Progenitor cell of endocrine pancreas (in vitro differentiated cells): Measurements from ENCODE around the gene ABCA1. TPM values are rescaled to one million over a fixed set of nuclear protein-coding genes. Genes with fewer than 3 reads are reported as not detected.
A peak's percentile ranks its signal among the peaks of the same experiment; 100 is the strongest.
"Not testable (repeated sequence)": the region's sequence is repeated elsewhere in the genome, so short reads cannot be mapped to it uniquely, and the experiment has no call there.

Experiments used
- DNase-seq: peaks from one replicate; pipeline ENCODE4 v3.0.0; 2021; ENCODE audit warnings: low spot score; ENCODE audit not compliant: unreplicated experiment
- H3K27ac Mint-ChIP-seq: 2 replicates; pipeline ENCODE4 v1.8.0; 2021; ENCODE audit warnings: mild to moderate bottlenecking, moderate library complexity, mixed read lengths
- H3K27me3 Mint-ChIP-seq: 2 replicates; pipeline ENCODE4 v1.8.0; 2021; ENCODE audit warnings: mixed read lengths
- H3K36me3 Mint-ChIP-seq: 2 replicates; pipeline ENCODE4 v1.8.0; 2022; ENCODE audit warnings: mixed read lengths; ENCODE audit not compliant: insufficient read depth
- H3K4me1 Mint-ChIP-seq: 2 replicates; pipeline ENCODE4 v1.8.0; 2021; ENCODE audit warnings: low read depth, mixed read lengths
- H3K4me3 Mint-ChIP-seq: 2 replicates; pipeline ENCODE4 v1.8.0; 2021; ENCODE audit warnings: low read depth, mild to moderate bottlenecking, moderate library complexity, mixed read lengths
- H3K9me3 Mint-ChIP-seq: 2 replicates; pipeline ENCODE4 v1.8.0; 2021; ENCODE audit warnings: low read depth, mixed read lengths
- CTCF ChIP-seq: fragments of 200-600 bp; sonication (generic); IDR thresholded peaks from one replicate; pipeline ENCODE4 v1.5.0; 2021; ENCODE audit warnings: antibody characterized with exemption, mild to moderate bottlenecking; ENCODE audit not compliant: unreplicated experiment
- total RNA-seq: library from RNA; stranded (reverse); gene quantifications from 2 replicates; pipeline ENCODE4 v1.2.1, GENCODE V29; 2021

The ABCA1 gene
- total RNA-seq, 1 donor from 2014 or later: 41.1 TPM

GRCh38 chr9:104941597-104941996, 13.6 kb upstream of the ABCA1 start:
- TF ChIP-seq CTCF: no peak
- Mint-ChIP-seq H3K4me1 (no peaks in the 10 kb centered on the region), H3K36me3 (no peaks in the 10 kb centered on the region), H3K4me3 (no peak overlapping the region), H3K27me3 (no peaks in the 10 kb centered on the region), H3K27ac (peak overlapping the region; percentile 17), H3K9me3 (no peaks in the 10 kb centered on the region)
- no peak for DNase-seq

DNA sequence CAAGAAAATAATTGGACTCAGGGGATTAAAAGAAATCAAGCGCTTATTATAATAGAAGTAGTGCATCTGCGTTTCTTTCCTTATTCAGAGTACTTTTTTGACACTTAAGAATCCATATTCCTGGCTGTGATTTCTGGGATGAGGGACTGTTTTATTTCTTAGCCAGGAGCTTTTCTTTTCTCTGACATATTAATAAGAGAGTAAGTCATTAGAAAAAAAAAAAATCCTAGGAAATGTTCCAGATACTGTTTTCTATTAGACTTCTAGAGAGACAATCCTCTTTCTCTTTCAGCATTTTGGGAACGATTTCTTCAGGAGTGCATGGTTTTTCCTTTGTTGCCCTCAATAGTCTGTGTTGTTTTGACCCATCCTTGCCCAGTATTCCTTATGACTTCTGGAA, 8.3 kb upstream of the ABCA1 start:
- Mint-ChIP-seq H3K9me3 (no peaks in the 10 kb centered on the region), H3K27me3 (no peaks in the 10 kb centered on the region), H3K36me3 (no peaks in the 10 kb centered on the region), H3K4me3 (no peak overlapping the region), H3K4me1 (peaks cover 12% of the 10 kb centered on the region), H3K27ac (no peak overlapping the region)
- no peak for DNase-seq
- no peak for TF ChIP-seq CTCF

- H3K27ac Mint-ChIP-seq, H3K9me3 Mint-ChIP-seq, H3K36me3 Mint-ChIP-seq, H3K4me3 Mint-ChIP-seq, DNase-seq, H3K27me3 Mint-ChIP-seq: not testable (repeated sequence)
- peaks cover 12% of the 10 kb centered on the region for H3K4me1 Mint-ChIP-seq
These were observed 7.5 kb upstream of the ABCA1 start for GRCh38 chr9:104935501-104935810.

GRCh38 chr9:104934691-104935500, 6.9 kb upstream of the ABCA1 start:
- H3K36me3 Mint-ChIP-seq: no peaks in the 10 kb centered on the region
- H3K27ac Mint-ChIP-seq: no peak overlapping the region
- TF ChIP-seq CTCF: no peak
- no peak for DNase-seq
- H3K9me3 Mint-ChIP-seq: no peaks in the 10 kb centered on the region
- H3K4me1 Mint-ChIP-seq: peaks cover 12% of the 10 kb centered on the region
- H3K4me3 Mint-ChIP-seq: no peak overlapping the region
- H3K27me3 Mint-ChIP-seq: no peaks in the 10 kb centered on the region

DNA sequence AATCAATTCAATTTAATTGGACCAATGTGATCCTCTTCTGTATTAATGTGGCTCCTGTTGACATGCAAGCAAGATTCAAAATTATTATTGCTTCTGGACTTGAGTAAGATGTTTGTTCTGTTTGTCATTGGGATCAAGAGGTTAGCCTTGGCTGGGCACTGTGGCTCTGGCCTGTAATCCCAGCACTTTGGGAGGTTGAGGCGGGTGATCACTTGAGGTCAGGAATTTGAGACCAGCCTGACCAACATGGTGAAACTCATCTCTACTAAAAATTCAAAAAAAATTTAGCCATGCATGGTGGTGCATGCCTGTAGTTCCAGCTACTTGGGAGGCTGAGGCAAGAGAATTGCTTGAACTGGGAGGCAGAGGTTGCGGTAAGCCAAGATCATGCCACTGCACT, 5.1 kb upstream of the ABCA1 start:
- not testable (repeated sequence) for DNase-seq, H3K9me3 Mint-ChIP-seq, H3K4me3 Mint-ChIP-seq, H3K36me3 Mint-ChIP-seq, H3K27me3 Mint-ChIP-seq, H3K27ac Mint-ChIP-seq
- peaks cover 20% of the 10 kb centered on the region for H3K4me1 Mint-ChIP-seq

DNA sequence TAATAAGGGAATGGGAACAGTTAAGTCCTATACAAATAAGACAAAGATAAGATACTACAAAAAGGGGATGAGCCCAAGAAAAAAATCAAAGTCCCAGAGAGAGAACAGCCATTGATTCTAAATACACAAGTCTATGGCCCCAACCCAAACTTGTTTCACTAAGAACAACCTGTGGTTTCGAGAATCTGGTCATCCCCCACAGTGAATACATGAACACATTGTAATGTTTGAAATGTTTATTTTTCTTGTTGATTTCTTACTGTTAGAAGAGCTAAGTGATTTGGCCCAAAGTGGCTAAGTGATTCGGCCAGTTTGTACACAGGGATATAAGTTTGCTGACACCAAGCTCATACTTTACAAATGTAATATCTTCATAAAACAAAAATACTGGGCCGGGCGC, 3.3 kb upstream of the ABCA1 start:
- Mint-ChIP-seq H3K27ac (peak overlapping the region; percentile 59), H3K27me3 (no peaks in the 10 kb centered on the region), H3K4me1 (peaks cover 21% of the 10 kb centered on the region), H3K36me3 (no peaks in the 10 kb centered on the region), H3K4me3 (no peak overlapping the region), H3K9me3 (no peaks in the 10 kb centered on the region)
- no peak for DNase-seq
- no peak for TF ChIP-seq CTCF
